ENCODE data around the gene VGLL2. TPM values are rescaled to one million over a fixed set of nuclear protein-coding genes. Genes with fewer than 3 reads are reported as not detected.

VGLL2 gene
- total RNA-seq, 1 experiment from 2014 or later, result not detected

- in situ Hi-C loops (cut with HindIII; ENCODE audit: low pct_unique_long_range_greater_than_20kb, low sequenced_read_pairs), result no loop called here
- ATAC-seq, result no peak
Measured at GRCh38 chr6:117307655-117308054, 42.3 kb downstream of the VGLL2 start.

GRCh38 chr6:117309069-117309468, 43.7 kb downstream of the VGLL2 start:
- intact Hi-C loops (cut with micrococcal nuclease; ENCODE audit: unreplicated experiment), result no loop called here
- TF ChIP-seq POLR2AphosphoS5 (IDR thresholded peaks at IDR 0.05; ENCODE audit: low read depth, low read length) (no peak), CTCF (IDR thresholded peaks at IDR 0.05) (no peak), REST (IDR thresholded peaks at IDR 0.05; ENCODE audit: insufficient read depth in 1 of 2, low read depth in 2 of 2, low read length in 1 of 2) (no peak), TCF7L2 (IDR thresholded peaks at IDR 0.05; ENCODE audit: low read depth, low read length) (no peak), SIN3A (IDR thresholded peaks at IDR 0.05; ENCODE audit: borderline replicate concordance, insufficient read depth, low read depth, low read length) (no peak)
- Histone ChIP-seq H3K27ac (ENCODE audit: low read length) (no peak overlapping the region), H3K27me3 (ENCODE audit: control insufficient read depth, insufficient read depth, low read length) (0 out of 2 replicates have a peak, but pooled peaks cover 2% of the 10 kb centered on the region), H3K4me1 (ENCODE audit: control insufficient read depth, insufficient read depth, low read length) (no peaks in the 10 kb centered on the region), H3K9me3 (ENCODE audit: control insufficient read depth, insufficient read depth, low read depth, low read length) (no peaks in the 10 kb centered on the region), H3K36me3 (ENCODE audit: control insufficient read depth, insufficient read depth, low read length) (no peaks in the 10 kb centered on the region), H3K4me3 (ENCODE audit: low read depth in 2 of 2, low read length in 2 of 2) (no peak overlapping the region)
- ChIA-PET CTCF (no interaction called here), POLR2A (no interaction called here)
- in situ Hi-C loops (cut with HindIII; ENCODE audit: low pct_unique_long_range_greater_than_20kb, low sequenced_read_pairs), result no loop called here
- BruUV-seq (replicated peaks), result no TSS peak
- no peak for DNase-seq (ENCODE audit: low read depth, low spot score)
- ATAC-seq, result no peak

More at GRCh38 chr6:117307655-117308054, 42.3 kb downstream of the VGLL2 start:
- intact Hi-C loops (cut with micrococcal nuclease; ENCODE audit: unreplicated experiment), result no loop called here
- CTCF ChIA-PET, result no interaction called here
- Histone ChIP-seq H3K27ac (ENCODE audit: low read length) (no peak overlapping the region), H3K36me3 (ENCODE audit: control insufficient read depth, insufficient read depth, low read length) (no peaks in the 10 kb centered on the region), H3K27me3 (ENCODE audit: control insufficient read depth, insufficient read depth, low read length) (0 out of 2 replicates have a peak, but pooled peaks cover 2% of the 10 kb centered on the region), H3K9me3 (ENCODE audit: control insufficient read depth, insufficient read depth, low read depth, low read length) (no peaks in the 10 kb centered on the region), H3K4me3 (ENCODE audit: low read depth in 2 of 2, low read length in 2 of 2) (no peak overlapping the region), H3K4me1 (ENCODE audit: control insufficient read depth, insufficient read depth, low read length) (no peaks in the 10 kb centered on the region)
- TF ChIP-seq SIN3A (IDR thresholded peaks at IDR 0.05; ENCODE audit: borderline replicate concordance, insufficient read depth, low read depth, low read length), result no peak
- no peak for TF ChIP-seq POLR2AphosphoS5 (IDR thresholded peaks at IDR 0.05; ENCODE audit: low read depth, low read length)
- TF ChIP-seq CTCF (IDR thresholded peaks at IDR 0.05), result no peak
- no peak for TF ChIP-seq TCF7L2 (IDR thresholded peaks at IDR 0.05; ENCODE audit: low read depth, low read length)
- TF ChIP-seq REST (IDR thresholded peaks at IDR 0.05; ENCODE audit: insufficient read depth in 1 of 2, low read depth in 2 of 2, low read length in 1 of 2), result no peak
- POLR2A ChIA-PET, result no interaction called here
- BruUV-seq (replicated peaks), result no TSS peak
- no peak for DNase-seq (ENCODE audit: low read depth, low spot score)

Data from Panc1 (cell line).